HG03103 (cell line): ENCODE measurements around the gene LPAR1.
"Not testable (repeated sequence)": the region's sequence is repeated elsewhere in the genome, so short reads cannot be mapped to it uniquely, and the experiment has no call there.

Source experiments
- ATAC-seq: cut with Tn5 transposase; IDR thresholded peaks from one replicate; pipeline ENCODE4 v1.9.1; 2021; ENCODE audit warnings: low read depth; ENCODE audit not compliant: unreplicated experiment

The LPAR1 gene, protein sequence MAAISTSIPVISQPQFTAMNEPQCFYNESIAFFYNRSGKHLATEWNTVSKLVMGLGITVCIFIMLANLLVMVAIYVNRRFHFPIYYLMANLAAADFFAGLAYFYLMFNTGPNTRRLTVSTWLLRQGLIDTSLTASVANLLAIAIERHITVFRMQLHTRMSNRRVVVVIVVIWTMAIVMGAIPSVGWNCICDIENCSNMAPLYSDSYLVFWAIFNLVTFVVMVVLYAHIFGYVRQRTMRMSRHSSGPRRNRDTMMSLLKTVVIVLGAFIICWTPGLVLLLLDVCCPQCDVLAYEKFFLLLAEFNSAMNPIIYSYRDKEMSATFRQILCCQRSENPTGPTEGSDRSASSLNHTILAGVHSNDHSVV

DNA sequence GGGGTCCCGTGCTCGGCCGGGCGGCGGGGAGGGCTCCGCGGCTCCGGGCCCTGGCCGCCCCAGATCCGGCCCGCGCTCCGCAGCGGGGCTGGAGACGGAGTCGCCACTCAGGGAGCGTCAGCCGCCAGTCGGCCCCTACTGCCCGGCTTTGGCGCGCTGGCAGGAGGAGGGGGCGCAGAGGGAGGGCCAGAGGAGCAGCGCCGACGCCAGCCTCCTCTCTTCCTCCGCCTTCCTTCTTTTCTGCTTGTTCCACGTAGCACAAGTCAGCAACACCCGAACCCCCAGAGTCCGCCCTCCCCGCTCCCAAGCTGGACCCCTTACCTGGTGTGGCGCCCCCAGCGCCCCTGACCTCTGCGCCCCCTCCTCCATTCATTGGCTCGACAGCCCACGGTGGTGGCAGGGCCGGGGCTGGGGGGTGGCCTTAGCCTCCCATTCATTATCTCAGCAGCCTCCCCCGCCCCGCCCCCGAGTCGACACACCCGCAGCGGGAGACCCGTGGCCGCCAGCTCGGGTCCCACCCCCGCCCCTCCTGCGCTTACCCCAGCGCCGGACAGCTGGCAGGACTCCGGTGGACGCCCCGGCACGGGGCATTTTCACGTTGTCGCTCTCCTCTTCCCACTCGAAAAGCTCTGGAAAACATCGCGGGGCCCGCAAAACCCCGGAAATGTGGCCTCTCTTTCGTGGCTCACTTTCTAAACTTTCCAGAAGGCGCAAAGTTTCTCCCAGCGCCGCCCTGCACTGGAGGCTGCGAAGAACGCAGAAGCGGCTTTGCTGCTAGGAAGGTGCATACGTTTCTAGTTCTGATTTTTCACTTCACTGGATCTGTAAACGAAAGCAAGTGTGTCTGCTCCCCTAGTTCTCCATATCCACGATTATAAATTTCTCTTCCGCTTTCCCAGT lies at the start of gene LPAR1:
Gene LPAR1, minus strand, starts transcription at position 140 of the 900 bp plus-strand sequence. CDS start 66,353 bp downstream, outside the sequence.
- peak; percentile 24 for ATAC-seq

DNA sequence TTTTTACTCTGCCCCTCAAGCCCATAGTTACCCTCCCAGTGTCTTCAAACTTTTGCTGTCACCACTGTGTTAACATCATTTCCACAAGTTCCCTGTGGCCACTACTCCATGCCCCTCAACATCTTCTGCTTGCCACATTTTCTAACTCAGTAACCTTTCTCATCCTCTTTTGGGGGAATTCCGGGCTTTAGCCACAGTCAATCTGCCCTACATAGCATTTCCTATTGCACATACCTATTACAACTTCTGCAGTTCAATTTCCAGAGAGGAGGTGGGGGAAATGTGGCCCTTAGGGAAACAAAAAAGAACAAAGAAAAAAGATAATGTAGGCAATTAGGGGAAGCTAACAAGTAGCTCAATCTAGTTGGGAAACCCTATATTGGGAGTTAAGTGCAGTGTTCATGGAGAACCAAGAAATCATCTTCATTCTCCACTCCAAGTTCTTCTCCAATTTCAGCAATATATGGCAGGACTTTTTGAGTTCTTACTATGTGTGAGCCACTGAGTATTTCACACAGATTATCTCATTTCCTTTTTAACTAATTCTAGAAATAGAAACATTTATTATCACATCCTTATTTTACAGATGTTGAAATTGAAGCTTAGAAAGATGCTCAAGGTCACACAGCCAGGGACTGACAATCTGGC lies 40.2 kb upstream of the LPAR1 start:
- ATAC-seq, result peak; percentile 52

DNA sequence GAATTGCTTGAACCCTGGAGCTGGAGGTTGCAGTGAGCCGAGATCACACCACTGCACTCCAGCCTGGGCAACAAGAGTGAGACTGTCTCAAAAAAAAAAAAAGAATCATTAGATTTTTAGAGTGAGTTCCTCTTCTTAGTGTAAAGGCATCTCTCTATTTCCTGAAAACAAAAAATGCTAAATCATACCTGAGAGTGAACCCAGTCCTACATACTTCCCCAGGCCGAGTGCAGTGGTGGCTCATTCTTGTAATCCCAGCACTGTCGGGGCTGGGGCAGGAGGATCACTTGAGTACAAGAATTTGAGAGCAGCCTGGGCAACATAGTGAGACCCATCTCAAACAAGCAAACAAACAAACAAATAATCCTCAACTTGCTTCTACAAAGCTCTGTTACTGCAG lies 38.2 kb upstream of the LPAR1 start:
- ATAC-seq, result no peak

GRCh38 chr9:111076042-111076441 lies 37.8 kb upstream of the LPAR1 start:
- no peak for ATAC-seq

DNA sequence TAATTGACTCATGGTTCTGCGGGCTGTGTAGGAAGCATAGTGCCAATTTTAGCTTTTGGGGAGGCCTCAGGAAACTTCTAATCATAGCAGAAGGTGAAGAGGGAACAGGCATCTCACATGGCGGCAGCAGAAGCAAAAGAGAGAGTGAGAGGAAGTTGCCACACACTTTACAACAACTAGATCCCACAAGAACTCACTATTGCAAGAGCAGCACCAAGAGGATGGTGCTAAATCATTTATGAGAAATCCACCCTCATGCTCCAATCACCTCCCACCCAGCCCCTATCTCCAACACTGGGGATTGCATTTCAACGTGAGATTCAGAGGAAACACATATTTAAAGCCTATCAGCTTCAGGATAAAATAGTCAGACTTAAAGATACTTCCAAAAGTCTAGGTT lies 36.1 kb upstream of the LPAR1 start:
- no peak for ATAC-seq

- no peak for ATAC-seq
Measured at GRCh38 chr9:111069183-111069582, 30.9 kb upstream of the LPAR1 start.

GRCh38 chr9:111068771-111069170 lies 30.5 kb upstream of the LPAR1 start:
- ATAC-seq, result no peak

GRCh38 chr9:111068383-111068730 lies 30.1 kb upstream of the LPAR1 start:
- ATAC-seq, result no peak

DNA sequence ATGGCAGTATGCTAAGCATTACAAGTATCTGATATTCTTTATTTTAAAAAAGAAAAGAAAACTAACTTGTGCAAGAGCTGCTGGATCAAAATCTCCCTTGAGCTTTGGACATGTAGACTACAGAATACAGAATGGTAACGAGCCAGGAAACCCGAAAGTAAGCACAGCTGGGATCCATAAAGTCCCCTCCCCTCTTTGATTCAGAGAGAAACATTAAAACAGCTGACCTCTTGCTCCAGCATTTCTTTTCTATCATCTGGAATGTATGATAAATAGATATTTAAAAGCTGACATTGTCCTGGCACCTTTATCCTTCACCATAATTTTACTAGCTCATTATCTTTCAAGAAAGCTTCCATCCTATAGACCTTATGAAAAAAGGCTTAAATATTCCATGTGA lies 28.2 kb upstream of the LPAR1 start:
- no peak for ATAC-seq

DNA sequence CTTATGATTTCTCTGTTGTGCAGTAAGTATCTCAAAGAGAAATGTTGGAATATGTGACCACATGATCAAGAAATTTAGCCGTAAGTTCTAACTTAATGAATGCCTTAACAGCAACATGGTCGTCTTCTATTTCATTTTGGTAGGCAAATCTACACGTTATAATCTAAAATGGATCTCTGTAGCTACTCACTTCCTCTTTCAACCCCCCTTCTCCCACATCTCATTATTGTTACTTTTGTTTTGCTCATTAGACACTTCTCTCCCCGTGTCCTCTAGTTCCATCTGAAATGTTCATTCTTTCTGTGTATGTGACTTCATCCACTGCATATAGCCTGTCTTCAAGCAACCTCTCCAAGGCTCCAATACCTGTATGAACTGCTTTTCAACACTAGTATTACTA lies 27.1 kb upstream of the LPAR1 start:
- ATAC-seq, result no peak

- ATAC-seq, result no peak
Measured at GRCh38 chr9:111064160-111064837, 26.0 kb upstream of the LPAR1 start.

DNA sequence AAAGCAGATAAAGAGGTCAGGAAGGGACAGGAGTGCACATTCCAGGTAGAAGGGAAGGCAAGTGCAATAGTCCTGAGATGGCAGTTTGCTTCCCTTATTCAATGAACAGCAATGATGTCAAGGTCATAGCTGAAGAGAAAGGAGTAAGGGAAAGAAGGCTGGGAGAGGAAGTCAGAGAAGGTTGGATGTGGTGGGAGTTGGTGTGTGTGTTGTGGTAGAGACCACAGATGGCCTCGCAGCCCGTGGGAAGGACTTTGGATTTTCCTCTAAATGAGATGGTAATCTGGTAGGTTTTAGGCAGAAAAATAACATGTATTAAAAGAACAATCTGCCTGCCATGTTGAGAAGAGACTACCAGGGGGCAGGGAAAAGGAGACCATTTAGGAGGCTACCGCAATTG lies 25.1 kb upstream of the LPAR1 start:
- ATAC-seq, result no peak

DNA sequence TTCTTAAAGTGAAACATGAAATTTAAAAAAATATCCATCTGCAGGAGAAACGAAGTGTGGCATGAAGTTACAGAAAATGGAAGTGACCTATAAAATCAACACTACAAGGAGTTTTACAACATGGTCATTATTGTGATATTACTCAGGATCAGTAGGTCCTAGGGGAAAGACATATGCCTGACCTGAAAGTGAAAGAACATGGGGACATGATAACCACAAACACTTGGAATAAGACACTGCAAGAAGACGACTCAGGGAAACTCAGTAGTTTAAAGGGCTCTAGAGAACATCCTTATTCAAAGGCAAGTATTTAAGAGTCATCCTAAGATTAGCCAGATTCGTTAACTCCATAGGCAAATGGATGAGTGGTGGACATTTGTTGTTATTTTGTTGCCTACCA lies 19.9 kb upstream of the LPAR1 start:
- no peak for ATAC-seq

GRCh38 chr9:111056538-111056937 lies 18.3 kb upstream of the LPAR1 start:
- ATAC-seq, result no peak

DNA sequence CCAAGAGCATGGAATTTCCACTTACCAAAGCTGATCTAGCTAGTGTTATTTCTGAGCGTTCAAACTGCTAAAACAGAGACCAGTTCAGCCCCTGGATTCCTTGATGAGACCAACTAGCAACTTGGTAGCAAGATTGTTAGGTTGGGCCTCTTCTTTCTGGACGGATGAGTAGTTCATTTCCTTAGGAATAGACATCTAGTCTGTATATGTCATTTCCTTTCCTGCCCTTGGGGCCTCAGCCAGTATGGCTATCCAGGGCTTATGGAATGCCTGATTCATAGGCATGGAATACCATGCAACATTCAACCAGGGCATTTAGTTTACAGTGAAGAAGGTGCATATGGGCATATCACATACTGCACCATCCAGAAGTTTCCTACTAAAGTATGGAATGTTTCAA lies 14.5 kb upstream of the LPAR1 start:
- ATAC-seq, result no peak

DNA sequence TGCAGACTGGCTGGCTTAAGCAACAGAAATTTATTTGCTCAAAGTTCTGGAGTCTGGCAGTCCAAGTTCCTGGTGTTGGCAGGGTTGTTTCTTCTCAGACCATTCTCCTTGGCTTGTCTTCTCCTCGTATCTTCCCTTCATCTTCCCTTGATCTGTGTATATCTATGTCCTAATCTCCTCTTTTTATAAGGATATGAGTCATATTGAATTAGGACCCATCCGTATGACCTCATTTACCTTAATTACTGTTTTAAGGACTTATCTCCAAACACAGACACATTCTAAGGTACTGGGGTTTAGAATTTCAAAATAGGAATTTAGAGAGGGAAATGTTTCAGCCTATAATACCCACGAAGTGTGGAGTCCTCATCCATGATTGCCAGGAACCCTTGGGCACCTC lies 13.1 kb upstream of the LPAR1 start:
- ATAC-seq, result no peak

- ATAC-seq, result no peak
Measured at GRCh38 chr9:111050819-111051218, 12.5 kb upstream of the LPAR1 start.

DNA sequence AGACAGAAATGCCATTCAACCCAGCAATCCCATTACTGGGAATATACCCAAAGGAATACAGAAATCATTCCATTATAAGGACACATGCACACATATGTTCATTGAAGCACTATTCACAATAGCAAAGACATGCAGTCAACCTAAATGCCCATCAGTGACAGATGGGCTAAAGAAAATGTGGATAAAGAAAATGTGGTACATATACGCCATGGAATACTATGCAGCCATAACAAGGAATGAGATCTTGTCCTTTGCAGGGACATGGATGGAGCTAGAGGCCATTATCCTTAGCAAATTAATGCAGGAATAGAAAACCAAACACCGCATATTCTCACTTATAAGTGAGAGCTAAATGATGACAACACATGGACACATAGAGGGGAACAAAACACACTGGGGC lies 9.0 kb upstream of the LPAR1 start:
- ATAC-seq, result not testable (repeated sequence)

DNA sequence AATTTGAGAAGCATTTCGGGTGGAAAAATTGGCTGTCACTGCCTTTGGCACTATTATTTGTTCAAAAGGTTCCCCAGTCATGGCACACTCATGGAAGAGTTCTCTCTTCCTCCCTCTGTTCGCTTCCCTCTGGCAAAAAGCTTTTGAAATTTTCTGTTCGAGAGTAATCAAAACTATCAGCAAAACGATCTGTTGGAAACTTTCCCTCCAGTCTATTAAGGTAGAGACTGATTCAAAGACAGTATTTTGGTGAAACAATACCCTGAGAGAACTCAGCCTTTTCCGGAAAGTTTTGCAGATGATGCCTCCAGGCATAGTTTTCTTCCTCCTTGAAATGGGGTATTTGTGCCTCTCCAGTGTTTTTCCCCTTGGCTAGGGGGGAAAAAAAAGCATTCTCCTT lies 3.6 kb upstream of the LPAR1 start:
- ATAC-seq, result no peak

DNA sequence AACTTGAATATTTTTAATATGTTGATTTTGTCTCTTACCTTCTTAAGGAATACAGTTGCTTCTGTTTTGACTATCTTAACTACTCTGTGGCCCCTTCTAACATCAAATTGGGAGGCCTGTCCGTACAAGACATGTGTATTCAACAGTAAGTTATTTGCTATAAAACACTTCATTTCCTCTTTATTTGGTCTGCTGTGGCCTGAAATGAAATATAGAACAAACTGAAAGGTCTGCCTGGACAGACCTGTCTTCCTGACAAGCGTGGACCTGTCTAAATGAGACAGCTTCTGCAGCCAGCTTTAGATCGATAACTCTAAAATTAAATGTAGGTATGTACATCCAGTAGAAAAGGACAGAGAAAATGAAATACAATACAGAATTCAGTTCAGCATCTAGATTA lies 2.2 kb upstream of the LPAR1 start:
- ATAC-seq, result no peak
